ENCODE measurements around the gene CELF1. TPM values are rescaled to one million over a fixed set of nuclear protein-coding genes. Genes with fewer than 3 reads are reported as not detected.

CELF1 gene
- 145 and 147 TPM in 2 replicates for total RNA-seq

DNA sequence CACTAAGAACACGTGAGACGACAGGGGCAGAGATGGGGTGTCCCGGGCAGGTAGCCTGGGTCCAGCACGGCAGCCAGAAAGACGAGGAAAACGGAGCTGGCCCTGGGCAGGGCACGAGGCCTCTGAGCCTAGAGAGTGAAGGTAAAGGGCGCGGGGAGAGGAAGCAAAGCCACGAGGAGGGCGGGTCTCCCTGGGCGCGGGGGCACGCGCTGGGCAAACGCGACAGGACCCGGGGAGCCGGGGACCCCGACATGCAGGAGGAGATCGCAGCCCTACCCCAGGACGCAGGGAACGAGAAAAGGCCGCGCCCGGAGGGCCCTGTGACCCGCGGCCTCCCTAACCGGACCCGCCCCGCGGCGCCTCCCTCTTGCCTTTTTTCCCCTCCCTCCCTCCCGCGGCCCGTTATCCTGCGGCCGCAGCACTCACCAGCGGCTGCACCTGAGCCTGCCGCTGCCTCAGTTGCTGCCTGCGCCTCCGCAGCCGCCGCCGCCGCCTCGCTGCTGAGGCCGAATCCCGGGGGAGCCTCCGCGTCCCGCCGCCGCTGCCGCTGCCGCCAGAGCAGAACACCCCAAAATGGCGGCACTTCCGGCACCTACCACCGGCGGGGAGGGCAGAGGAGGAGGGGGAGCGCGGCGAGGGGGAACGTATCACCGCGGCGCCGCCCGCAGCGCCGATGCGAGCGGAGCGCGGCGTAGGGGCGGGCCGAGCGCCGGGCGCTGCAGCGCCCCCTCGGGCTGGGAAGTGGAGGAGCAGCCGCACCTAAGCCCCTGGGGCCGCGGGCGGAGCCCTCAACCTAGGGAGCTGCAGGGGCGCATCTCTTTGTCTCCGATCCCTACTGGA, at the start of gene CELF1:
Gene CELF1, minus strand, starts transcription at position 567 of the 840 bp plus-strand sequence. CDS start 53,609 bp downstream, outside the sequence.

DNA sequence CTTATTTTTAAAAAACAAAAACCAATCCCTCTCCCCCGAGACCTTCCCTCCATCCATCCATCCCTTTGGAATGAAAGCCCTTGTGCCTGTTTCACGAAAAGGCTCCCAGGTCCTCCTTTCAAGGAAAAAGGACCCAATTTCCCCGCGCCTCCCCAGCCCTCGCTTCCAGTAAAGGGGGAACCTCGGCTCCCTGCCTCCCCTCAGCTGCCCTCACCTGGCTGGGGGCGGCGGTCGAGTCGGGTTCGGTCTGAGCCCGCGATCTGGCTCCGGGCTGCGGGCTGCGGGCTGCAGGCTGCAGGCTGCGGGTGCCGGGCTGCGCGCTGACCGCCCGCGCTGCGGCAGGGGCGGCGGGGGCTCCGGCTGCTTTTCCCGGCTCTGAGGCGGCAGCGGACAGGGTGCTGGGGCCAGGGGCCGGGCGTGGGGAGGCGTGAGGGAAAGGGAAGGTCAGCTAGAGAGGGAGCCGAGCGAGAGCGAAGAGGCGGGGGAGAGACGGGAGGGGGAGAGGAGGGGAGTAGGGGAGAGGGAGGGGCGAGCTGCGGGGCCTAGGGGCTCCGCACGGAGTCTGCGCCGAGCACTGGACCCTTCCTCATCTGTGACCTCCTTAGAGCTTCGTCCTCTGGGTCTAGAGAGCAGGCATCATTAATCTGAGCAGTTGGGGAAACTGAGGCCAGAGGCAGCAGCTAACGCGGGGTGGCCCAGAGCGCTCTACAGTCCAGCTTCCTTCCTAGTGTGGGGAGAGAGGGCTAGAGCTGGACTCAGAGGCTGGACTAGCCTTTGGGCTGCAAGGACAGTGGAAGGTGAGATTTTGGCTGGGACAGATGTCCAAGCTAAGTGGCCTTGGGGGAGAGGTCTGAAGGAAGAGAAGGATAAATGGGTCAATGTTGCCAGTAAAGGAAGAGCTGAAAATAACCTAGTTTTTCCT, 41.3 kb upstream of the CELF1 start, which contains the start of gene C1QTNF4:
Gene C1QTNF4, minus strand, starts transcription at position 478 of the 922 bp plus-strand sequence. CDS start 3,601 bp downstream, outside the sequence.

DNA sequence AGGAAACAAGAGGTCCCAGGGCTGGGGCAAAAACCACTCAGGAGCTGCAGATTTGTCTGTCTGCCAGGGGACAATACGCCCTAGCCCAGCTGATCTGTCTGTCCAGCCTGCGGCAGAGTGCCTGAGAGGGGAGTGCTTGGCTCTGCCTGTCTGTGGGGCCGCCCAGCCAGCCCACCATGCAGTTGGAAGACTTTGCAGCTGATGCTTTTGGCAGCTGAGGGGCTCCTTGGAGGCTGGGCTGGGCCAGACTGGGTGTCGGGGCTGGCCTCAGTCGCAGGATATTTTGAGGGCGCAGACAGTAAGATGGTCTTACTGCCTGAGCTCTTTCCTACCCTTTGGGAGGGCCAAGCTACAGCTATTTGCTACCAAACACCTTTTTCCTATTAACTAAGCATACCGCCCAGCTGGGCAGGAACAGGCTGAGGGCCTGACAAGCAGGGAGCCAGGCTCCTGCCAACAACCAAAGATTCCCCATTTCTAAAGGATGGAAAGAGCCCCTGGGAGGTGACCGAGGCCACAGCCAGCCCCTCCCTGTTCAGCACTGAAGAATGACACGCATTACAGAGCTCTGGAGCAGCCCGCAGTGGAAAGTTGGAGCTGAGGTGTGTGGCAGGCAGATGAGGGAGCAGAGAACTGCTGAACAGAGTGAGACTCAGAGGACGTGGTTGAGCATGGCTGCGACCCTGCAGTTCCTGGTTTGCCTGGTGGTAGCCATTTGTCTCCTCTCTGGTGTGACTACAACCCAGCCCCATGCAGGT, 33.3 kb upstream of the CELF1 start, which contains the start of gene FAM180B:
Gene FAM180B, plus strand, starts transcription at position 581 of the 758 bp plus-strand sequence. Its CDS starts 91 bp downstream, at position 672.

DNA sequence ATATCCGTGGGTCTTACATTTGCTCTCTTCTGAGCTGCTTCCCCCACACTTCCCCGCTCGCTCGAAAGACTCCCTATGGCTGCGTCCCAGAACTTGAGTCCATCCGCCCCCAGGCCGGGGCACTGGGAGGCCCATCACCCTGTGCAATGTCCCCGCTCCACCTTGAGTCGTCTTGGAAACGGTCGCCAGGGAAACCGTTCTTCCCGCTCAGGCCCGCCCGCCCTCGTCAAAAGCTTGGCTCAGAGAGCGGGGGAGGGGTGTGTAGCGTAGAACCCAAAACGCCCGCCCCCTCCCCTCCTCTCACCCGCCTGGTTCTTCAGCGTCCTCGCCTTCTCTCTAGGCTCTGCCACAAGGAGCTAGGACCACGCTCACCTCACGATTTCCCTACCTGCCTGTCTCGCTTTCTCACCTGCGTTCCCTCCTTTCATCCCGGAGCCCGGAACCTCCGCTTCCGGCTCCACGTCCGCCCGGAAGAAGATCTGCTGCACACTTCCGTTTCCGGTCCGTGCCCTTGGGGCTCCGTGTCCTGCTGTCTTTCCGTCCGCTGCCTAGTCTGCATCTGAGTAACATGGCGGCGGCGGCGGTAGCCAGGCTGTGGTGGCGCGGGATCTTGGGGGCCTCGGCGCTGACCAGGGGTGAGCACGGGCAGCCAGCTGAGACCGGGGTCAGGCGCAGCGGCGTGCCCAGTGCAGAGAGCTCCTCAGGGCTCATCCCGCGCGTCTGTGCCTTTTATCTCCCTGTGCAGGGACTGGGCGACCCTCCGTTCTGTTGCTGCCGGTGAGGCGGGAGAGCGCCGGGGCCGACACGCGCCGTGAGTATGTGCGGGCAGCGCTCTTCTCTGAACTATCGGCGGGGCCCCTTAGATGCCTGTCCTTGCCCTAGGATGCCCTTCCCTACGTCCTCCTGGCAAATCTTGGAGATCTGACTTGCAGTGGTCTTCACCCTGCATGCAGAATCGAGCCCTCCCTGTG, 25.9 kb upstream of the CELF1 start, which contains the start of the genes KBTBD4 and NDUFS3:
Gene KBTBD4, minus strand, starts transcription at position 447 of the 971 bp plus-strand sequence. Its CDS starts 19 bp downstream, at position 428.
Gene NDUFS3, plus strand, starts transcription at position 551 of the 971 bp plus-strand sequence. Its CDS starts 18 bp downstream, at position 569.

DNA sequence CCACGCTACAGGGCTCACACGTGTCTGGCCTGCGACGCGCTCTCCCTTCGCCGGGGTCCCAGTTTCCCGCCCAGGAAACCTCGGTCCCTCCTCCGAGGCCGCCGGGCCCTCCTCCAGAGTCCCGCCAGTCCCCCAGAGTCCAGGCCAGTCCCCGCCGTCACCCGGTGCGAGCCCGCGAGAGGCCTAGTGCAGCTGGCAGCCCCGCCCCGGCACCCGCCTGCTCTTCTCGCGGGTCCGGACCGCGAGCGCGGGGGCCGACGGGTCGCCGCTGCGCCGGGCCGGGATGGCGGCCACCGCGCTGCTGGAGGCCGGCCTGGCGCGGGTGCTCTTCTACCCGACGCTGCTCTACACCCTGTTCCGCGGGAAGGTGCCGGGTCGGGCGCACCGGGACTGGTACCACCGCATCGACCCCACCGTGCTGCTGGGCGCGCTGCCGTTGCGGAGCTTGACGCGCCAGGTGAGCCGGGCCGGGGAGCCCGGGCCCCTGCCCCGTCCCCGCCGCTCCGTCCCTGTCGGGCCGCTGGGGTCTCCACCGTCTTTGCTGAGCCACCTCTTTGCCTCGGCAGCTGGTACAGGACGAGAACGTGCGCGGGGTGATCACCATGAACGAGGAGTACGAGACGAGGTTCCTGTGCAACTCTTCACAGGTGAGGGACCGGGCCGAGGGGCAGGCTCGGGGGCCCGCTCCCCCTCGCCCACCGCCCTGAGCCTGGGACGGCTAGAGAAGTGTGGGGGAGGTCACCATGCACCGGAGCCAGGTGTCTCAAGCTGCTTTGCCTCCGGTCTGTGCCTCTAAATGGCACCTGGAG, 12.6 kb upstream of the CELF1 start, which contains the start of gene PTPMT1:
Gene PTPMT1, plus strand, starts transcription at position 260 of the 809 bp plus-strand sequence. Its CDS starts 24 bp downstream, at position 284.

DNA sequence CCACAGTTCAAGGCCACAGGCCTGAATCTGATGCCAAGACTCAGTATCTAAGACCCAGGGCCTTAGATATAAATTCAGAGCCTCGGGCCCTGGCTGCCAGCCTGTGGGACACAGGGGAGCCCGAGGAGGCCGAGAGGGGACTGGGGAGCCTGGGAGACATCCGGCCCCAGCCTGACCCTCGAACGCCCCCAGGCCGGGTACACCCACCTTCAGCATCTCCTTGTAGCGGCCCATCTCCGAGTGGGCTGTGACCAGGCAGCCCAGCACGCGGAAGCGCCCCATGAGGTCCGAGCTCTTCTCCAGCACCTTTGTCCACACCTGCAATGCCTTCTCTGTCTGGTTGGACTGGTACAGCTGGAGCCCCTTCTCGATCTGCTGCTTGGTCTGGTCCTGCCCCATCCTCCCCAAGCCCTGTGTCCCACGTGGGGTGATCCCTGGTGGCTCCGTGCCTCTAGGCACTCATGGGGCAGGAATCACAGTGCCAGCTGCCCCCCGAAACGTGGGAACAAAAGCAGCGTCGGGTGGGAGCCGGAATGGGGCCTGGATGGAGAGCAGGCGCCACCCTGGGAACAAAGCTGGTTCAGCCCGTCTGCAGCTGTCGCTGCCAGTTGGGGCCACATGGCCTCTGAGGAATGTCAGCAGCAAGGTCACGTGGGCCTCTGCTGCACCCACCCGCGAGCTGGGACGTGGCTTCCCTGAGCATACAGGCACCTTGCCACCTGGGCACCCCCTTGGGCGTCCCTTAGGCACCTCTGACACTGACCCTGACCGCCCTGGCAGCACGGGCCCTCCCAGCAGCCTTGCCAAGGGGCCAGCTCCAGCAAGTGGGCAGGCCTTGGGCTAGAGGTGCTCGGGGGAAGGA, 104.1 kb downstream of the CELF1 start, which contains the start of gene RAPSN:
Gene RAPSN, minus strand, starts transcription at position 571 of the 862 bp plus-strand sequence. Its CDS starts 172 bp downstream, at position 399.

GRCh38 chr11:47426062-47426956, 126.6 kb downstream of the CELF1 start, which contains the start of gene PSMC3:
Gene PSMC3, minus strand, starts transcription at chr11:47426439. Its CDS starts 160 bp downstream, at chr11:47426279.

Small RNA genes lying within 50 kb of the gene (small RNA-seq; reads per million reads assigned to genes)
- gene RN7SL652P (not detected), gene RNU5E-10P (not detected)

Other genes with a start within 250 kb of the CELF1 start
- not detected in 2 replicates for gene MYBPC3, start 200.4 kb downstream of the CELF1 start, total RNA-seq
- not detected in 2 replicates for gene SPI1, start 174.6 kb downstream of the CELF1 start, total RNA-seq
- gene SLC39A13, start 144.5 kb downstream of the CELF1 start, total RNA-seq: 49.7 and 51.1 TPM in 2 replicates
- gene PSMC3, start 126.7 kb downstream of the CELF1 start, total RNA-seq: 165 and 178 TPM in 2 replicates
- 0.07 and 0.13 TPM in 2 replicates for gene RAPSN, start 104.0 kb downstream of the CELF1 start, total RNA-seq
- gene PTPMT1, start 12.5 kb upstream of the CELF1 start, total RNA-seq: 66.2 and 78.3 TPM in 2 replicates
- gene KBTBD4, start 25.8 kb upstream of the CELF1 start, total RNA-seq: 21.4 and 27.5 TPM in 2 replicates
- gene NDUFS3, start 25.9 kb upstream of the CELF1 start, total RNA-seq: 68.4 and 73.0 TPM in 2 replicates
- not detected in 2 replicates for gene FAM180B, start 33.5 kb upstream of the CELF1 start, total RNA-seq
- gene C1QTNF4, start 41.3 kb upstream of the CELF1 start, total RNA-seq: 0.27 and 0.43 TPM in 2 replicates
- gene MTCH2, start 89.4 kb upstream of the CELF1 start, total RNA-seq: 114 and 118 TPM in 2 replicates
- gene AGBL2, start 162.2 kb upstream of the CELF1 start, total RNA-seq: 0.07 TPM in 1 of 2 replicates, not detected in the other
- gene FNBP4, start 214.2 kb upstream of the CELF1 start, total RNA-seq: 142 and 149 TPM in 2 replicates

Data from thoracic aorta endothelial cell (primary cell).